Esophagus squamous epithelium (tissue), 5 donors: Measurements from ENCODE around the gene CAPN12. TPM values are rescaled to one million over a fixed set of nuclear protein-coding genes. Genes with fewer than 3 reads are reported as not detected.

ENCODE experiments used
- DNase-seq: peaks from one replicate; lab custom pipeline; 2025; lab: John Stamatoyannopoulos, UW
- H3K27ac ChIP-seq, 4 donors: fragments of 200-600 bp; sonication (generic); one replicate each; pipeline ENCODE4 v1.5.1; 2016 to 2019; ENCODE audit warnings: mild to moderate bottlenecking in 1 of 4
- H3K27me3 ChIP-seq, 4 donors: fragments of 200-600 bp; sonication (generic); 1 replicate in 3 of 4; 2 replicates in 1 of 4; pipeline versions ENCODE4 v1.5.1 to v1.6.0; 2017 to 2021; ENCODE audit warnings: antibody characterized with exemption in 1 of 4
- H3K36me3 ChIP-seq, 3 donors: fragments of 200-600 bp; sonication (generic); one replicate each; pipeline ENCODE4 v1.5.1; 2016 to 2019
- H3K4me1 ChIP-seq, 3 donors: fragments of 200-600 bp; sonication (generic); one replicate each; pipeline ENCODE4 v1.5.1; 2017 to 2019
- H3K4me3 ChIP-seq, 4 donors: fragments of 200-600 bp; sonication (generic); 1 replicate in 3 of 4; 2 replicates in 1 of 4; pipeline ENCODE4 v1.5.1; 2016 to 2019; ENCODE audit warnings: mild to moderate bottlenecking in 2 of 4, moderate library complexity in 1 of 4
- H3K9me3 ChIP-seq, 3 donors: fragments of 200-600 bp; sonication (generic); one replicate each; pipeline ENCODE4 v1.5.1; 2016 to 2019
- CTCF ChIP-seq, 6 experiments: fragments of 450-650 bp in 4 of 6; fragments of 200-600 bp in 2 of 6; sonication (generic) in 2 of 6; IDR thresholded peaks; one replicate each; pipeline ENCODE4 v1.5.1; 2016 to 2019; ENCODE audit warnings: antibody characterized with exemption in 6 of 6, mild to moderate bottlenecking in 4 of 6, moderate library complexity in 4 of 6
- POLR2A ChIP-seq, 4 donors: fragments of 450-650 bp; IDR thresholded peaks; one replicate each; pipeline ENCODE4 v1.6.1; 2017; ENCODE audit warnings: antibody characterized with exemption in 4 of 4, mild to moderate bottlenecking in 4 of 4, moderate library complexity in 3 of 4
- WGBS, 2 donors: methylation state at CpG; one replicate each; pipeline ENCODE4 v1.1.5; 2018; 5-methylcytosine and 5-hydroxymethylcytosine counted together
- intact Hi-C: fragments of 100-400 bp; cut with DNase I; formaldehyde crosslinking; loops from one replicate; pipeline ENCODE4 v1.15.0; 2022
- total RNA-seq, 4 donors: library from RNA; depleted of rRNA; stranded (reverse); fragments of >200 nt; gene quantifications; one replicate each; pipeline ENCODE4 v1.1.0, GENCODE V29; 2016
- donor health status: DM: yes; HTN: yes; CAD: no.

Gene CAPN12
- total RNA-seq, 4 donors from 2014 or later: 1.5 to 4.2 (median 1.8) TPM

GRCh38 chr19:38699647-38700349 lies 44.5 kb downstream of the CAPN12 start:
- intact Hi-C loops: loop anchor here (10.0 kb wide), 1 partner anchor 55 kb away; the partner anchor contains the start of gene ACTN4
- H3K4me1 ChIP-seq: peaks cover 45 to 91% (median 76%) of the 10 kb centered on the region in 3 donors
- no peaks in the 10 kb centered on the region for H3K9me3 ChIP-seq
- H3K4me3 ChIP-seq: no peak overlapping the region
- H3K27ac ChIP-seq: peak overlapping the region; percentile 68 to 99 (median 94)
- H3K36me3 ChIP-seq: peaks cover 13 to 90% (median 22%) of the 10 kb centered on the region in 3 donors
- no peak for DNase-seq
- 76 to 83% methylated on average over 7 to 16 of the region's 18 CpGs for WGBS, 2 donors
- no peaks in the 10 kb centered on the region for H3K27me3 ChIP-seq
- TF ChIP-seq POLR2A (IDR thresholded peaks at IDR 0.05) (no peak), CTCF (IDR thresholded peaks at IDR 0.05) (no peak)

DNA sequence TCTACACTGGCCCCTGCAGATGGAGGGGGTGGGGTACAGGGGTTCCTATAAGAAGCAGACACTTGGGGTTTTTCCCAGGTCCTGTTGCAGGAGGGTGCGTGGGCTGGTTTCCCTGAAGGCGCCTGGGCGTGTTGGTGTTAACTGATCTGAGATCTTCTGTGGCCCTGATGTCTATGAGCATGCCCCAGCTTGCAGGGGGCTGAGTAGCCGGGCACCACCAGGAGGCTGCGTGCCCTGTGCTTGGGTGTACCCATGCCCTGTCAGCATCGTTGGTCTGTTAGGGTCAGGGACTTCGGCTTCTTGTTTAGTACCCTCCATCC lies 45.3 kb downstream of the CAPN12 start:
- TF ChIP-seq CTCF (IDR thresholded peaks at IDR 0.05): peak in 2 of 6 experiments; percentile 19 to 20
- TF ChIP-seq POLR2A (IDR thresholded peaks at IDR 0.05): no peak
- intact Hi-C loops: no loop called here
- Histone ChIP-seq H3K4me1 (peaks cover 53 to 98% (median 84%) of the 10 kb centered on the region in 3 donors), H3K27me3 (no peaks in the 10 kb centered on the region), H3K27ac (peak overlapping the region; percentile 68 to 99 (median 94)), H3K9me3 (no peaks in the 10 kb centered on the region), H3K4me3 (no peak overlapping the region), H3K36me3 (peaks cover 5 to 90% (median 22%) of the 10 kb centered on the region in 3 donors)
- no peak for DNase-seq
- WGBS, 2 donors: 17 to 37% methylated on average over 2 to 6 of the region's 7 CpGs

GRCh38 chr19:38698225-38699026 lies 45.8 kb downstream of the CAPN12 start:
- Histone ChIP-seq H3K27ac (peak overlapping the region; percentile 68 to 99 (median 94)), H3K36me3 (peaks cover 4 to 90% (median 23%) of the 10 kb centered on the region in 3 donors), H3K27me3 (no peaks in the 10 kb centered on the region), H3K4me3 (no peak overlapping the region), H3K9me3 (no peaks in the 10 kb centered on the region), H3K4me1 (peaks cover 57 to 98% (median 90%) of the 10 kb centered on the region in 3 donors)
- WGBS, 2 donors: 66 to 68% methylated on average over 8 to 11 of the region's 22 CpGs
- DNase-seq: no peak
- no peak for TF ChIP-seq POLR2A (IDR thresholded peaks at IDR 0.05)
- no peak for TF ChIP-seq CTCF (IDR thresholded peaks at IDR 0.05)
- intact Hi-C loops: no loop called here

DNA sequence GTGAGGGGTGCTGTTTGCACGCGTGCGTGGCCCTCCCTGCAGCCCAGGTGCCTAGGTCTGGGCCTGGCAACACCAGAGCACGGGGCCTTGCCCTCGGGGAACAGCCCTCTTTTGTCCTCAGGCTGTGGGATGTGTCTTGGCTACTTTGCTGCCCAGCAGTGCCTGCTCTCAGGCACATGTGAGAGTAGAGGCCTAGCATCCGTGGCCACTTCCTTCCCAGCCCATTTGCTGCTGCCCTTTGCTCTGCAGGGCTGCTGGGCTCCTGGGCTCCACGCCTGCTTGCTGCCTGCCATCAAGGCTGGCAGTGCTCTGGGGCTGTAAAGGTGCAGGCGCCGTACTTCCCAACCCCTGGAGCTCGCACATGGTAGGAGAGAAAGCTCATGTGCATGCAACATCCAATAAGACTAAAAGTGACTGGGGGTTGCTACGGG lies 46.6 kb downstream of the CAPN12 start:
- TF ChIP-seq POLR2A (IDR thresholded peaks at IDR 0.05) (no peak), CTCF (IDR thresholded peaks at IDR 0.05) (no peak)
- Histone ChIP-seq H3K27me3 (no peaks in the 10 kb centered on the region), H3K27ac (peak overlapping the region; percentile 68 to 99 (median 94)), H3K4me3 (no peak overlapping the region), H3K36me3 (peaks cover 4 to 90% (median 26%) of the 10 kb centered on the region in 3 donors), H3K4me1 (peaks cover 63 to 98% (median 96%) of the 10 kb centered on the region in 3 donors), H3K9me3 (no peaks in the 10 kb centered on the region)
- intact Hi-C loops: no loop called here
- no peak for DNase-seq
- WGBS, 2 donors: 48 to 63% methylated on average over 3 to 5 of the region's 11 CpGs

DNA sequence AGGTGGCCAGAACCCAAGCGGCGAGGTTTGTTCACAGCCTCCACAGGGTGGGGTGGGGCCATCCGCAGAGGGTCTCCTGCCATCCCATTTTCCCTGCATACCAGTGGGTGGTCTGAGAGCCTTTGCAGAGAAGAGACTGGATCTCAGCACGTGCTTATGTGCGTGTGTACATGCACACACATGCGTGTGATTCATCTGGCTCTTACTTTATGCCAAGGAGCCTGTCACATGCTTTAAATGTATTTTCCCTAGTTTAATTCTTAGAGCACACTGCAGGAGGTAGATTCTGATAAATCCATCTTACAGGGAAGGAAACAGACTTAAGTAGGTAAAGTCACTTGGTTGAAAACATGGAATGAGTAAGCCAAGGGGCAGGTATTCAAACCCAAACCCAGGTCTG lies 47.1 kb downstream of the CAPN12 start:
- TF ChIP-seq CTCF (IDR thresholded peaks at IDR 0.05) (no peak), POLR2A (IDR thresholded peaks at IDR 0.05) (no peak)
- Histone ChIP-seq H3K27ac (peak overlapping the region; percentile 68 to 99 (median 94)), H3K4me3 (no peak overlapping the region), H3K27me3 (no peaks in the 10 kb centered on the region), H3K36me3 (peaks cover 1 to 90% (median 24%) of the 10 kb centered on the region in 3 donors), H3K4me1 (peaks cover 66 to 98% (median 96%) of the 10 kb centered on the region in 3 donors), H3K9me3 (no peaks in the 10 kb centered on the region)
- WGBS, 2 donors: 24 to 76% methylated on average over 3 to 6 of the region's 6 CpGs
- intact Hi-C loops: no loop called here
- no peak for DNase-seq
